HCT116 (cell line): ENCODE results near the gene NEU4.

Experiments
- CBX3 ChIP-seq: IDR thresholded peaks from 2 replicates; pipeline ENCODE4 v1.6.1; 2012; ENCODE audit warnings: low read depth
- CTCF ChIP-seq, 3 experiments: fragments of 200-600 bp in 1 of 3; sonication (generic) in 1 of 3; IDR thresholded peaks in 2 of 3; conservative IDR thresholded peaks in 1 of 3; 2 replicates each; pipeline ENCODE4 v1.5.1; 2012 to 2017; ENCODE audit warnings: low read depth in 2 of 3, low read length in 2 of 3, antibody characterized with exemption in 1 of 3, borderline replicate concordance in 1 of 3, control low read depth in 1 of 3, mild to moderate bottlenecking in 1 of 3, mixed read lengths in 1 of 3, mixed run types in 1 of 3, moderate library complexity in 1 of 3; ENCODE audit not compliant: insufficient read depth in 1 of 3
- EGR1 ChIP-seq: IDR thresholded peaks from 2 replicates; pipeline ENCODE4 v1.6.1; 2012; ENCODE audit warnings: low read depth
- EZH2phosphoT487 ChIP-seq: fragments of 200-600 bp; IDR thresholded peaks from 2 replicates; pipeline ENCODE4 v1.6.1; 2018; ENCODE audit warnings: antibody characterized with exemption, borderline replicate concordance
- POLR2A ChIP-seq: IDR thresholded peaks from 2 replicates; pipeline ENCODE4 v1.7.0; 2011; ENCODE audit warnings: borderline replicate concordance; ENCODE audit not compliant: insufficient read depth, insufficient read length; ENCODE audit errors: extremely low read depth
- POLR2AphosphoS5 ChIP-seq: IDR thresholded peaks from 2 replicates; pipeline ENCODE4 v1.6.1; 2011; ENCODE audit warnings: mild to moderate bottlenecking, low read depth, low read length, moderate library complexity
- REST ChIP-seq: IDR thresholded peaks from 2 replicates; pipeline ENCODE4 v1.6.1; 2012; ENCODE audit warnings: low read depth
- TCF7L2 ChIP-seq: IDR thresholded peaks from 2 replicates; pipeline ENCODE4 v1.7.0; 2011; ENCODE audit warnings: borderline replicate concordance, inconsistent platforms; ENCODE audit not compliant: insufficient read depth, insufficient read length; ENCODE audit errors: extremely low read depth
- YY1 ChIP-seq: IDR thresholded peaks from 2 replicates; pipeline ENCODE4 v1.6.1; 2011; ENCODE audit warnings: low read length, low read depth, moderate library complexity, mild to moderate bottlenecking; ENCODE audit not compliant: insufficient replicate concordance; ENCODE audit errors: extremely low read depth

- TF ChIP-seq CTCF (IDR thresholded peaks at IDR 0.05 in 2 of 3, conservative IDR thresholded peaks at IDR 0.05 in 1 of 3; ENCODE audit: borderline replicate concordance in 1 of 3, insufficient read depth in 1 of 3, low read depth in 2 of 3, low read length in 2 of 3) (no peak), POLR2A (no peak), CBX3 (no peak), TCF7L2 (no peak), EZH2phosphoT487 (no peak), YY1 (no peak), EGR1 (no peak), REST (no peak), POLR2AphosphoS5 (no peak)
These were observed 6.8 kb downstream of the NEU4 start for GRCh38 chr2:241815477-241816430.
